ENCODE measurements around the gene TSPAN9.

- TF ChIP-seq POLR2A (IDR thresholded peaks at IDR 0.05): no peak
- no peak for TF ChIP-seq CTCF (IDR thresholded peaks at IDR 0.05)
Measured at GRCh38 chr12:3295225-3295624, 218.0 kb downstream of the TSPAN9 start.

All from heart left ventricle (tissue), 13 donors.